ENCODE measurements around the gene RASA3. TPM values are rescaled to one million over a fixed set of nuclear protein-coding genes. Genes with fewer than 3 reads are reported as not detected.
"Not testable (repeated sequence)": the region's sequence is repeated elsewhere in the genome, so short reads cannot be mapped to it uniquely, and the experiment has no call there.

Gene RASA3
- total RNA-seq, 2 donors from 2014 or later: 6.5 to 9.0 TPM

- ATAC-seq (no peak), DNase-seq (no peak)
- intact Hi-C loops (cut with DNase I, micrococcal nuclease): no loop called here
These were observed 11.8 kb downstream of the RASA3 start for GRCh38 chr13:114120591-114121011.

GRCh38 chr13:114119196-114119595, 13.2 kb downstream of the RASA3 start:
- ATAC-seq: no peak
- no peak for DNase-seq
- intact Hi-C loops (cut with DNase I, micrococcal nuclease): no loop called here

- ATAC-seq: peak; percentile 32
- no peak for DNase-seq
- intact Hi-C loops (cut with DNase I, micrococcal nuclease): no loop called here
These were observed 13.8 kb downstream of the RASA3 start for GRCh38 chr13:114118511-114119123.

GRCh38 chr13:114118086-114118485, 14.3 kb downstream of the RASA3 start:
- ATAC-seq (no peak), DNase-seq (no peak)
- intact Hi-C loops (cut with DNase I, micrococcal nuclease): no loop called here

- ATAC-seq; intact Hi-C loops (cut with DNase I, micrococcal nuclease): not testable (repeated sequence)
- DNase-seq: peak in 1 of 2 donors; percentile 16
These were observed 15.0 kb downstream of the RASA3 start for GRCh38 chr13:114117341-114117874.

GRCh38 chr13:114116734-114117133, 15.7 kb downstream of the RASA3 start:
- peak in 1 of 2 donors; percentile 1 for DNase-seq
- intact Hi-C loops (cut with DNase I, micrococcal nuclease): no loop called here
- ATAC-seq: no peak

GRCh38 chr13:114115796-114116195, 16.6 kb downstream of the RASA3 start:
- DNase-seq (peak; percentile 12 to 21), ATAC-seq (no peak)
- intact Hi-C loops (cut with DNase I, micrococcal nuclease): no loop called here

- DNase-seq (peak; percentile 70 to 81), ATAC-seq (peak; percentile 86)
- intact Hi-C loops (cut with DNase I, micrococcal nuclease): no loop called here
These were observed 17.2 kb downstream of the RASA3 start for GRCh38 chr13:114115191-114115671.

- DNase-seq (peak; percentile 14 to 26), ATAC-seq (peak; percentile 12)
- intact Hi-C loops (cut with DNase I, micrococcal nuclease): not testable (repeated sequence)
These were observed 17.8 kb downstream of the RASA3 start for GRCh38 chr13:114114666-114115065.

GRCh38 chr13:114114006-114114640, 18.3 kb downstream of the RASA3 start:
- intact Hi-C loops (cut with DNase I, micrococcal nuclease): no loop called here
- DNase-seq: peak; percentile 6 to 20
- no peak for ATAC-seq

- peak in 1 of 2 donors; percentile 4 for DNase-seq
- ATAC-seq; intact Hi-C loops (cut with DNase I, micrococcal nuclease): not testable (repeated sequence)
These were observed 19.0 kb downstream of the RASA3 start for GRCh38 chr13:114113395-114113794.

- intact Hi-C loops (cut with DNase I, micrococcal nuclease): no loop called here
- peak; percentile 2 to 18 for DNase-seq
- no peak for ATAC-seq
These were observed 19.5 kb downstream of the RASA3 start for GRCh38 chr13:114112826-114113322.

GRCh38 chr13:114112231-114112825, 20.1 kb downstream of the RASA3 start:
- intact Hi-C loops (cut with DNase I, micrococcal nuclease): no loop called here
- peak; percentile 5 to 22 for DNase-seq
- no peak for ATAC-seq

GRCh38 chr13:114111577-114111976, 20.8 kb downstream of the RASA3 start:
- DNase-seq (peak; percentile 9 to 22), ATAC-seq (no peak)
- intact Hi-C loops (cut with DNase I, micrococcal nuclease): no loop called here

GRCh38 chr13:114110830-114111189, 21.6 kb downstream of the RASA3 start:
- intact Hi-C loops (cut with DNase I, micrococcal nuclease); DNase-seq; ATAC-seq: not testable (repeated sequence)

GRCh38 chr13:114110091-114110829, 22.2 kb downstream of the RASA3 start:
- ATAC-seq (no peak), DNase-seq (peak; percentile 53 to 60)
- intact Hi-C loops (cut with DNase I, micrococcal nuclease): no loop called here

- ATAC-seq: no peak
- intact Hi-C loops (cut with DNase I, micrococcal nuclease): no loop called here
- DNase-seq: peak; percentile 26 to 42
These were observed 22.8 kb downstream of the RASA3 start for GRCh38 chr13:114109641-114110041.

GRCh38 chr13:114108894-114109293, 23.5 kb downstream of the RASA3 start:
- intact Hi-C loops (cut with DNase I, micrococcal nuclease): no loop called here
- DNase-seq (peak; percentile 4 to 14), ATAC-seq (no peak)

Data from left colon (tissue), 2 donors.